ENCODE measurements around the gene TMEM150A.

Gene TMEM150A

DNA sequence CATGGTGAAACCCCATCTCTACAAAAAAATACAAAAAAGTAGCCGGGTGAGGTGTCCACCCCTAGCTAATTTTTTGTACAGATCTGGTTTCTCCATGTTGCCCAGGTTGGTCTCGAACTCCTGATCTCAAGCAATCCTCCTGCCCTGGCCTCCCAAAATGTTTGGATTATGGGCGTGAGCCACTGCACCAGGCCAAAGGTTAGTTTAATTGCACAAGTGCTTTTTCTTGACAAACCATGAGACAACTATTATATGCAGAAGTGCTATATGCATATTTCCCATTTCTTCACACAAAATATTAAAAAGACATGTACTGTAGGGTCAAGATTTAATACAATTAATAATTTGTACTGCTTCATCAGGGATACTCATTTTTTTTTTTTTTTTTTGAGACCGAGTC lies 36.2 kb downstream of the TMEM150A start:
- no peak overlapping the region for H3K4me3 ChIP-seq (ENCODE audit: low read length, poor library complexity, severe bottlenecking)
- H3K36me3 ChIP-seq (ENCODE audit: insufficient read depth, low read length) = no peaks in the 10 kb centered on the region
- H3K27me3 ChIP-seq (ENCODE audit: insufficient read depth, low read length, poor library complexity, severe bottlenecking) = no peaks in the 10 kb centered on the region
- H3K9me2 ChIP-seq (replicated peaks; ENCODE audit: low read depth, low read length) = no peaks in the 10 kb centered on the region
- H3K4me1 ChIP-seq (ENCODE audit: insufficient read depth, low read length, poor library complexity, severe bottlenecking) = peaks cover 2% of the 10 kb centered on the region
- peaks cover 6% of the 10 kb centered on the region; the same call in 1 of the 2 replicates for H3K79me2 ChIP-seq (ENCODE audit: insufficient read depth, low read length)
- no peak overlapping the region for H2AFZ ChIP-seq (ENCODE audit: low read length)
- H3K9ac ChIP-seq (ENCODE audit: low read depth, low read length, poor library complexity, severe bottlenecking) = no peak overlapping the region
- no peaks in the 10 kb centered on the region for H3K9me3 ChIP-seq (ENCODE audit: insufficient read depth, low read depth, low read length)
- H3F3A ChIP-seq (ENCODE audit: low read depth) = no peaks in the 10 kb centered on the region
- no peak overlapping the region for H3K4me2 ChIP-seq (ENCODE audit: low read depth, low read length, poor library complexity, severe bottlenecking)
- no peaks in the 10 kb centered on the region for H4K20me1 ChIP-seq (ENCODE audit: insufficient read depth, low read length, poor library complexity, severe bottlenecking)
- TF ChIP-seq EZH2phosphoT487 (IDR thresholded peaks at IDR 0.05; ENCODE audit: borderline replicate concordance) = no peak
- TF ChIP-seq, protein P1, sequence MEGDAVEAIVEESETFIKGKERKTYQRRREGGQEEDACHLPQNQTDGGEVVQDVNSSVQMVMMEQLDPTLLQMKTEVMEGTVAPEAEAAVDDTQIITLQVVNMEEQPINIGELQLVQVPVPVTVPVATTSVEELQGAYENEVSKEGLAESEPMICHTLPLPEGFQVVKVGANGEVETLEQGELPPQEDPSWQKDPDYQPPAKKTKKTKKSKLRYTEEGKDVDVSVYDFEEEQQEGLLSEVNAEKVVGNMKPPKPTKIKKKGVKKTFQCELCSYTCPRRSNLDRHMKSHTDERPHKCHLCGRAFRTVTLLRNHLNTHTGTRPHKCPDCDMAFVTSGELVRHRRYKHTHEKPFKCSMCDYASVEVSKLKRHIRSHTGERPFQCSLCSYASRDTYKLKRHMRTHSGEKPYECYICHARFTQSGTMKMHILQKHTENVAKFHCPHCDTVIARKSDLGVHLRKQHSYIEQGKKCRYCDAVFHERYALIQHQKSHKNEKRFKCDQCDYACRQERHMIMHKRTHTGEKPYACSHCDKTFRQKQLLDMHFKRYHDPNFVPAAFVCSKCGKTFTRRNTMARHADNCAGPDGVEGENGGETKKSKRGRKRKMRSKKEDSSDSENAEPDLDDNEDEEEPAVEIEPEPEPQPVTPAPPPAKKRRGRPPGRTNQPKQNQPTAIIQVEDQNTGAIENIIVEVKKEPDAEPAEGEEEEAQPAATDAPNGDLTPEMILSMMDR (conservative IDR thresholded peaks at IDR 0.05; ENCODE audit: low read length) = no peak

DNA sequence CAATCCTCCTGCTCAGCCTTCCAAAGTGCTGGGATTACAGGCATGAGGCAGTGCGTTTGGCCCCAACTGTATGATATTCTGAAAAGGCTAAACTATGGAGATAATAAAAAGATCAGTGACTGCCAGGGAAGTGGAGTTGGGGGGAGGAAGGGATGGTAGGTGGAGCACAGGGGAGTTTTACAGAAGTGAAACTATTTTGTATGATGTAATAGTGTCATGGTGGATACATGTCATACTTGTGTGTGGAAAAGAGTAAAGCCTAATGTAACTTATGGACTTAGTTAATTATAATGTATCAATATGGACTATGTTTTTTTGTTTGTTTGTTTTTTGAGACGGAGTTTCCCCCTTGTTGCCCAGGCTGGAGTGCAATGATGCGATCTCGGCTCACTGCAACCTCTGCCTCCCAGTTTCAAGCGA lies 38.3 kb downstream of the TMEM150A start:
- no peaks in the 10 kb centered on the region for H3F3A ChIP-seq (ENCODE audit: low read depth)
- no peak overlapping the region for H3K4me2 ChIP-seq (ENCODE audit: low read depth, low read length, poor library complexity, severe bottlenecking)
- H3K4me3 ChIP-seq (ENCODE audit: low read length, poor library complexity, severe bottlenecking) = no peak overlapping the region
- no peaks in the 10 kb centered on the region for H4K20me1 ChIP-seq (ENCODE audit: insufficient read depth, low read length, poor library complexity, severe bottlenecking)
- no peaks in the 10 kb centered on the region for H3K36me3 ChIP-seq (ENCODE audit: insufficient read depth, low read length)
- peaks cover 25% of the 10 kb centered on the region for H3K79me2 ChIP-seq (ENCODE audit: insufficient read depth, low read length)
- H3K9ac ChIP-seq (ENCODE audit: low read depth, low read length, poor library complexity, severe bottlenecking) = no peak overlapping the region
- H3K4me1 ChIP-seq (ENCODE audit: insufficient read depth, low read length, poor library complexity, severe bottlenecking) = peaks cover 12% of the 10 kb centered on the region
- H2AFZ ChIP-seq (ENCODE audit: low read length) = no peak overlapping the region; the same call in 1 of the 2 replicates
- TF ChIP-seq EZH2phosphoT487 (IDR thresholded peaks at IDR 0.05; ENCODE audit: borderline replicate concordance) = no peak
- TF ChIP-seq, protein P1 (conservative IDR thresholded peaks at IDR 0.05; ENCODE audit: low read length) = no peak
- no peaks in the 10 kb centered on the region for H3K27me3 ChIP-seq (ENCODE audit: insufficient read depth, low read length, poor library complexity, severe bottlenecking)
- no peaks in the 10 kb centered on the region for H3K9me2 ChIP-seq (replicated peaks; ENCODE audit: low read depth, low read length)
- H3K9me3 ChIP-seq (ENCODE audit: insufficient read depth, low read depth, low read length) = no peaks in the 10 kb centered on the region

DNA sequence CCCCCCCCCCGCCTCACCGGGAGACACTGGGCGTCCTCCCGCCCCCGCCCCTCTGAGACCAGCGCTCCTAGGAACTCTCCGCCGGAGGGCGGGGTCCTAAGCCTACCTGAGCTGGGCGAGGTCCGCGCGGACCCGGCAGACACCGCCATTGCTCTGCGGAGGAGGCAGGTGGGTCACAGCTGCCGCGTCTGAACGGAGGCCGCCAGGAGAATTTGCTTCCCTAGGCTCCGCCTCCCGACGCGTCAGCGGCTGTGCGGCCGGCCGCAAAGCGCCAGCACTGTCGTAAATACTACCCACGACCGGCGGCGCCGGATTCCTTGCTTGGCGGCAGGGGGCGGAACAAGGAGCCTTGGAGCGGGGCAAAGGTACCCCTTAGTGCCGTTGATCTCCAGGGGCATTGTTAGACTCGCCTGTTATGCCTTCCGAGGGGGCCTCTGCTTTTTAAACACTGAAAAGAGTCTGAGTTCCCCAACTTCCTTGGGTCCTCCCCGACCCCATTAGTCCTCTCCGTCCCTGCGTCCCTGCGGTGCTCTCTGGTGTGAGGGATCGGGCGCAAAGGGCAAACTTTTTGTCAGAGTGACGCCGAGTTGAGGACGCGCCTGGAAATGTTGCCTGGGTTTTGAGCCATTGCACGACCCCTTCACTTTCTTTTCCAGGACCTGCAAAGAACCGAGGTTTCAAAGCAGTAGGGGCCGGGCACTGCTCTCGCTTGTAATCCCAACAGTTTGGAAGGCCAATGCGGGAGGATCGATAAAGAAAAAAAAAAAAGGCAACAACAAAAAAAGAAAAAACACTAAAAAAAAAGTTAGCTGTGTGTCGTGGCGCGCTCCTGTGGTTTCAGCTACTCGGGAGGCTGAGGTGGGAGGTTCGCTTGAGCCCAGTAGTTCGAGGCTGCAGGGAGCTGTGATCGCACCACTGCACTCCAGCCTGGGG lies 41.0 kb downstream of the TMEM150A start, which contains the start of gene GGCX:
Gene GGCX, minus strand, starts transcription at position 214 of the 933 bp plus-strand sequence. Its CDS starts 65 bp downstream, at position 149.
- no peaks in the 10 kb centered on the region for H3K27me3 ChIP-seq (ENCODE audit: insufficient read depth, low read length, poor library complexity, severe bottlenecking)
- peak within 1 kb of the TSS; percentile 93 for H3K4me2 ChIP-seq (ENCODE audit: low read depth, low read length, poor library complexity, severe bottlenecking)
- peaks cover 47% of the 10 kb centered on the region for H3K79me2 ChIP-seq (ENCODE audit: insufficient read depth, low read length)
- H3K9me2 ChIP-seq (replicated peaks; ENCODE audit: low read depth, low read length) = no peaks in the 10 kb centered on the region
- peaks cover 4% of the 10 kb centered on the region for H4K20me1 ChIP-seq (ENCODE audit: insufficient read depth, low read length, poor library complexity, severe bottlenecking)
- peak within 1 kb of the TSS; percentile 97 for H2AFZ ChIP-seq (ENCODE audit: low read length)
- H3F3A ChIP-seq (ENCODE audit: low read depth) = no peaks in the 10 kb centered on the region
- H3K4me3 ChIP-seq (ENCODE audit: low read length, poor library complexity, severe bottlenecking) = peak within 1 kb of the TSS; percentile 98
- peaks cover 15% of the 10 kb centered on the region for H3K4me1 ChIP-seq (ENCODE audit: insufficient read depth, low read length, poor library complexity, severe bottlenecking)
- no peak for TF ChIP-seq EZH2phosphoT487 (IDR thresholded peaks at IDR 0.05; ENCODE audit: borderline replicate concordance)
- TF ChIP-seq, protein P1 (conservative IDR thresholded peaks at IDR 0.05; ENCODE audit: low read length) = no peak
- H3K9ac ChIP-seq (ENCODE audit: low read depth, low read length, poor library complexity, severe bottlenecking) = peak within 1 kb of the TSS; percentile 97
- no peaks in the 10 kb centered on the region for H3K36me3 ChIP-seq (ENCODE audit: insufficient read depth, low read length)
- H3K9me3 ChIP-seq (ENCODE audit: insufficient read depth, low read depth, low read length) = no peaks in the 10 kb centered on the region

All from Loucy (cell line).